HepG2 (cell line): ENCODE measurements around the gene PDE3A.

Experiments
- POLR2AphosphoS5 ChIP-seq: IDR thresholded peaks from 2 replicates; pipeline ENCODE4 v1.6.1; 2012; ENCODE audit warnings: low read depth, low read length
- SRY ChIP-seq: sonication (generic); formaldehyde crosslinking; IDR thresholded peaks from 2 replicates; pipeline ENCODE4 v1.8.0; 2022; ENCODE audit warnings: mild to moderate bottlenecking, missing genetic modification reagents
- THAP9 ChIP-seq: sonication (generic); formaldehyde crosslinking; IDR thresholded peaks from 2 replicates; pipeline ENCODE4; 2020; ENCODE audit warnings: missing genetic modification reagents, mild to moderate bottlenecking, borderline replicate concordance
- YY1 ChIP-seq: IDR thresholded peaks from 2 replicates; pipeline ENCODE4 v1.6.1; 2011; ENCODE audit warnings: low read length, low read depth, moderate library complexity, mild to moderate bottlenecking; ENCODE audit not compliant: insufficient read depth, insufficient replicate concordance
- ZNF329 ChIP-seq: sonication (generic); formaldehyde crosslinking; IDR thresholded peaks from 2 replicates; pipeline ENCODE4 v1.9.0; 2021; ENCODE audit warnings: low read depth, mild to moderate bottlenecking, missing genetic modification reagents

GRCh38 chr12:20547816-20548575 lies 179.7 kb downstream of the PDE3A start:
- no peak for TF ChIP-seq SRY (CRISPR knock-in tag)
- TF ChIP-seq POLR2AphosphoS5: no peak
- no peak for TF ChIP-seq ZNF329 (CRISPR knock-in tag)
- no peak for TF ChIP-seq YY1
- TF ChIP-seq THAP9: no peak
